ENCODE measurements around the gene SNX30.

SNX30 gene

GRCh38 chr9:112752334-112753125, 2.0 kb downstream of the SNX30 start:
- peak; percentile 6 for DNase-seq

- DNase-seq: peak; percentile 25
Observed at GRCh38 chr9:112753725-112754124, 3.2 kb downstream of the SNX30 start.

GRCh38 chr9:112754578-112754977, 4.0 kb downstream of the SNX30 start:
- peak; percentile 30 for DNase-seq

GRCh38 chr9:112755016-112755427, 4.5 kb downstream of the SNX30 start:
- no peak for DNase-seq

GRCh38 chr9:112755675-112756074, 5.1 kb downstream of the SNX30 start:
- no peak for DNase-seq

GRCh38 chr9:112757282-112757883, 6.8 kb downstream of the SNX30 start:
- DNase-seq: no peak

- DNase-seq: no peak
Observed at GRCh38 chr9:112757940-112758339, 7.4 kb downstream of the SNX30 start.

- no peak for DNase-seq
Observed at GRCh38 chr9:112760821-112761220, 10.3 kb downstream of the SNX30 start.

GRCh38 chr9:112761912-112762655, 11.5 kb downstream of the SNX30 start:
- no peak for DNase-seq

GRCh38 chr9:112762726-112763518, 12.4 kb downstream of the SNX30 start:
- DNase-seq: no peak

- no peak for DNase-seq
Observed at GRCh38 chr9:112764344-112764743, 13.8 kb downstream of the SNX30 start.

- no peak for DNase-seq
Observed at GRCh38 chr9:112764837-112765236, 14.3 kb downstream of the SNX30 start.

- no peak for DNase-seq
Observed at GRCh38 chr9:112765281-112765680, 14.7 kb downstream of the SNX30 start.

- no peak for DNase-seq
Observed at GRCh38 chr9:112771359-112772214, 21.0 kb downstream of the SNX30 start.

GRCh38 chr9:112772215-112772509, 21.6 kb downstream of the SNX30 start:
- DNase-seq: no peak

GRCh38 chr9:112772551-112772950, 22.0 kb downstream of the SNX30 start:
- DNase-seq: no peak

GRCh38 chr9:112774006-112774996, 23.7 kb downstream of the SNX30 start:
- DNase-seq: no peak

- peak; percentile 21 for DNase-seq
Observed at GRCh38 chr9:112777914-112778313, 27.4 kb downstream of the SNX30 start.

GRCh38 chr9:112780450-112781036, 30.0 kb downstream of the SNX30 start:
- DNase-seq: no peak

- DNase-seq: no peak
Observed at GRCh38 chr9:112782218-112782617, 31.7 kb downstream of the SNX30 start.

- DNase-seq: no peak
Observed at GRCh38 chr9:112783551-112783954, 33.0 kb downstream of the SNX30 start.
